Neural cell (in vitro differentiated cells): ENCODE measurements around the gene CFAP65.

Experiments used
- CTCF ChIP-seq: fragments of 450-650 bp; IDR thresholded peaks from 2 replicates; pipeline ENCODE4 v1.5.1; 2014; ENCODE audit warnings: antibody characterized with exemption, mild to moderate bottlenecking, moderate library complexity; ENCODE audit not compliant: poor library complexity, severe bottlenecking
- EZH2 ChIP-seq: fragments of 200-600, 300-800 bp; shearing (Covaris generic), sonication (generic); IDR thresholded peaks from 2 replicates; pipeline ENCODE4 v1.6.1; 2014; ENCODE audit warnings: antibody characterized with exemption, low read length, borderline replicate concordance, mild to moderate bottlenecking; ENCODE audit not compliant: insufficient read depth, poor library complexity, severe bottlenecking
- POLR2AphosphoS5 ChIP-seq: IDR thresholded peaks from 2 replicates; pipeline ENCODE4 v1.6.1; 2012

DNA sequence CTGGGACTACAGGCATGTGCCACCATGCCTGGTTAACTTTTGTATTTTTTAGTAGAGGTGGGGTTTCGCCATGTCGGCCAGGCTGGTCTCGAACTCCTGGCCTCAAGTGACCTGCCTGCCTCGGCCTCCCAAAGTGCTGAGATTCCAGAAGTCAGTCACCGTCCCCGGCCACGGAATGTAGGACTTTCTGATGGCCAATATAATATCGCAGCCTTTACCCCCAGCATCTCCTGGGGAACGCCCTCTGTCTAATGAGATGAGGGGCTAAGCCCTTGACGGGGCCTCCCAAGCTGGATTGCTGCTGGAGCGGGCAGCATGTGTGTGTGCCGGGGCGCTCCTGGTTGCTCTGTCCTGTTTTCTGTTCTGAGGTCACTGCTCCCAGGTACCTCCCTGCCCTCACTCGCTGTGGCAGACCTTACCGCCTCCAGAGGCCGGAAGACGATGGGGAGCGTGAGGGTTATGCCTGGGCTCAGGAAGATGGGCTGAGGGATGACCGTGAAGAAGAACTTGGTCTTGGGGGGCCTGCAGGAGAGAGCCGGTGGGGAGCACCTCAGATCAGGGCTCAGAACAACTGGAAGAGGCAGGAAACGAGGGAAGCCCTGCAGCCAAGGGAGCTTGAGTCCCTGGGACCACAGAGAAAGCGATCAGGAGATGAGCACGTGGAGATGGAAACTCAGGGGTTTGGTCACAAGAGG is 9.1 kb downstream of the CFAP65 start:
- no peak for TF ChIP-seq EZH2
- no peak for TF ChIP-seq CTCF
- TF ChIP-seq POLR2AphosphoS5: no peak
